HUES64 (cell line): ENCODE results near the gene ASF1B.

Experiments
- H3K27ac ChIP-seq: 2 replicates; pipeline ENCODE4 v1.7.0; 2013; ENCODE audit warnings: low read depth, low read length, inconsistent platforms
- H3K27me3 ChIP-seq: 2 replicates; pipeline ENCODE4 v1.6.1; 2013; ENCODE audit warnings: mild to moderate bottlenecking, low read length; ENCODE audit not compliant: insufficient read depth
- H3K36me3 ChIP-seq: 2 replicates; pipeline ENCODE4 v1.6.1; 2013; ENCODE audit warnings: mild to moderate bottlenecking, low read length; ENCODE audit not compliant: insufficient read depth
- H3K4me1 ChIP-seq: 2 replicates; pipeline ENCODE4 v1.6.1; 2013; ENCODE audit warnings: mild to moderate bottlenecking, low read length, moderate library complexity; ENCODE audit not compliant: insufficient read depth
- H3K4me3 ChIP-seq: 2 replicates; pipeline ENCODE4 v1.5.1; 2013; ENCODE audit warnings: mild to moderate bottlenecking, low read length, moderate library complexity
- H3K9ac ChIP-seq: 2 replicates; pipeline ENCODE4 v1.6.1; 2013; ENCODE audit warnings: mild to moderate bottlenecking, low read depth, low read length
- H3K9me3 ChIP-seq: 2 replicates; pipeline ENCODE4 v1.6.1; 2013; ENCODE audit warnings: low read depth, low read length; ENCODE audit not compliant: insufficient read depth
- WGBS: fragments of 150-250, 120-280 bp; methylation state at CpG from one replicate; pipeline ENCODE4 v1.1.7; 2013; ENCODE audit warnings: missing lambda C conversion rate; 5-methylcytosine and 5-hydroxymethylcytosine counted together

ASF1B gene

DNA sequence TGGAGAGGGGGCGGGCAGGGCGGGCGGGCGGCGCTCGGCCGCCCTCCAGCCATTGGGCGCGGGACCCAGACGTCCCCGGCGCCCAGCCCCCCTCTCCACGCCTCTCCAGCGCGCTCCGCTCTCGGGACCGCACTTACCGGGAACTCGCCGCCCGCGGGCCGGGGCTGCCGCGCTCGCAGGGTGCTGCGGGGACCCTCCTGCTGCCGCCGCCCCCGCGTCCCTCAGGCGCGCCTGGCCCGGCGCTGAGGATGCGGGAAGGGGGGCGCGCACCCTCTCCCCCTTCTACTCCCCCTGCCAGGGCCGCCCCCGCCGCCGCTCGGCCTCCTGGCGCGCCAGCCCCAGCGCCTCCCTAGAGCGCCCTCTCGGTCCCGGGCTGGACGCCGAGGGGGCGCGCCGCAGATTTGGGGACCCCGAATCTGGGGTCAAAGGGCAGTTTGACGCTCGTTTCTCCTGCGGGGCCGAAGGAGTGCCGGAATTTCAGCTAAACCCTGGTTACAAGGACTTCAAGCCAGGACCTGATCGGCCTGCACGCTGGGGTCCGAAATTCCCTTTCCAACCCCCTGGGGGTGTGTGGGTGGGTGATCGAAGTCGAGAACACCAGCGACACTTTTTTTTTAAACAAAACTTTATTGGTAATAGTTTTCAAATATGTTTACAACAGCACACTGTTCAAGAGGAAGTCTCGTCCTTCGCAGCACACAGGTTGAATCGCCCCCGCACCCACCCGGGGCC is 45.1 kb downstream of the ASF1B start:
- Histone ChIP-seq H3K9ac (peak overlapping the region; percentile 55), H3K9me3 (peaks cover 7% of the 10 kb centered on the region), H3K4me3 (peak overlapping the region; percentile 86), H3K4me1 (peaks cover 3% of the 10 kb centered on the region; the same call in 1 of the 2 replicates), H3K27ac (peak overlapping the region; percentile 83; the same call in 1 of the 2 replicates), H3K27me3 (peaks cover 6% of the 10 kb centered on the region), H3K36me3 (peaks cover 17% of the 10 kb centered on the region)
- WGBS: under 1% methylated on average over 67 of the region's 72 CpGs

DNA sequence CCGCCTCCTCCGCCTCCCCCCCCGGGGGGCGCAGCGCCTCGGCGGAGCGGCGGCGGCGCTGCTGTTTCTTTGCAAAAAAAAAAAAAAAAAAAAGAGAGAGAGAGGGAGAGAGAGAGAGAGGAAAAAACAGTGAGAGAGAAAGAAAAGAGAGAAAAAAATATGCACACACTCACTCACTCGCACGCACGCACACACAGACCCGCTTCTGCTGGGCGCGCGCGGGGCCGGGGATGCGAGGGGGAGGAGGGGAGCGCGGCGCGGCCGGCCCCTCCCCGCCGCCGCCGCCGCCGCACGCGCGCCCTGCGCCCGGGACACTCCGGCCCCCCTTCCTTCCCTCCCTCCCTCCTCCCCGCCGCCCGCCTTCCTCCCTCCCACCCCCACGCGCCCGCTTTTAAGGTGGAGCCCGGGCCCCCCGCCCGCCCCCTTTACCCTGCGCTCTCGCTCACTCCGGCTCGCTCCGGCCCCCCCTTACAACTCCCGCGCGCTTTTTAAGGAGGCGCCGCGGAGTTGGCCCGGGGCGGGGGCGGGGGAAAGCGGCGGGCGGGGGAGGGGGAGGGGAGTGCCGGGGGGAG is 45.8 kb downstream of the ASF1B start, which contains the start of gene SAMD1:
Gene SAMD1, minus strand, starts transcription at position 243 of the 572 bp plus-strand sequence.
- Histone ChIP-seq H3K36me3 (peaks cover 17% of the 10 kb centered on the region), H3K9ac (peak within 1 kb of the TSS; percentile 55), H3K4me3 (peak within 1 kb of the TSS; percentile 86), H3K27ac (peak within 1 kb of the TSS; percentile 83; the same call in 1 of the 2 replicates), H3K27me3 (peaks cover 6% of the 10 kb centered on the region), H3K9me3 (peaks cover 7% of the 10 kb centered on the region), H3K4me1 (peaks cover 3% of the 10 kb centered on the region; the same call in 1 of the 2 replicates)
- 0% methylated on average over 8 of the region's 65 CpGs for WGBS

DNA sequence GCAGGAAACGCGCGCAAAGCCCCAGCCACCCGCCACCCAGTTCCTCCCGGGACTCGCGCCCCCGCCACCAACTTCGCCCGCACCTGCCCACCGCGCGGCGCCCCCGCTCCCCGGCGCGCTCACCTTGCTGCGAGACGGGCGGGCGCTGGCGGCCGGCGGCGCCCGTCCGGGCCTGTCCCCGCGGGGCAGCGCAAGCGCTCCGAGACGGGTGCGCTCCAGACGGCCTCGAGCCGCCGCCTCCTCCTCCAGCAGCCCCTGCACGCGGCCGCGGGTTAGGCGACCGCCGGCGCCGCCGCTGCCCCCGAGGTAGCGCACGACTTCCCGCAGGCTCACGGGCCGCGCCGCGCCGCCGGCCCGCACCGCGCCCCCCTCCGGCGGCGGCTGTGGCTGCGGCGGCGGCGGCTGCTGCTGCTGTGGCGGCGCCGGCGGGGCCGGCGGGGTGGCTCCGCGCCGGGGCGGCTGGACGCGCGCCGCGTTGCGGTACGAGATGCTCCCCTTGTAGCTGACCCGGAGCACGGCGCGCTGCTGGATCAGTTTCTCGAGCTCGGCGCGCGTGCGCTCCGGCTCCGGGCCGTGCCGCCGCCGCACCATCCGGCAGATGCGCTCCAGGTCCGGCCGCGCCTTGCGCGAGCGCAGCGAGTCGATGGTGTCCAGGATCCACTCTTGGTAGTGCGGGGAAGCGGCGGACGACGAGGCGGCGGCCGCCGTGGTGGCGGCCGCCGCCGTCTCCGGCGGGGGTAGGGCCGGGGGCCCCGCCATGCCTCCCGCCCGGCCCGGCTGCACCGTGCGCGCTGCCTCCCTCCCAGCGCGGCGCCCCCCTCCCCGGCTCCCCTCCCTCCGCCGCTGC is 46.5 kb downstream of the ASF1B start:
- Histone ChIP-seq H3K36me3 (peaks cover 17% of the 10 kb centered on the region), H3K4me3 (peak overlapping the region; percentile 69), H3K9ac (0 out of 2 replicates have a peak overlapping the region, but pooled peaks have one; percentile 26), H3K4me1 (peaks cover 3% of the 10 kb centered on the region; the same call in 1 of the 2 replicates), H3K27me3 (peaks cover 6% of the 10 kb centered on the region), H3K9me3 (peaks cover 7% of the 10 kb centered on the region), H3K27ac (peak overlapping the region; percentile 79; the same call in 1 of the 2 replicates)
- WGBS: under 1% methylated on average over 135 of the region's 142 CpGs

DNA sequence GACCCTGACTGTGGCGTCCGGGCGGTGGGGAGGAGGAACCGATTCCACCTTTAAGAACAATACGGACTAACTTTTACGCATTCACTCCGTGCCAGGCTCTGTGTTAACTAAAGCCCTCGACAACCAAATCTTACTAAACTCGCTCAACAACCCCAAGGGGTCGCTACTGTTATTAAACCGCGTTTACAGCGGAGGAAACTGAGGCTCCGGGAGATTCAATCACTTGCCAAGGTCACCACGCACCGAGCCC is 47.1 kb downstream of the ASF1B start:
- H3K36me3 ChIP-seq: peaks cover 17% of the 10 kb centered on the region
- H3K9ac ChIP-seq: 0 out of 2 replicates have a peak overlapping the region, but pooled peaks have one; percentile 26
- peaks cover 3% of the 10 kb centered on the region; the same call in 1 of the 2 replicates for H3K4me1 ChIP-seq
- H3K27me3 ChIP-seq: peaks cover 6% of the 10 kb centered on the region
- WGBS: 15% methylated on average over 16 of the region's 16 CpGs
- H3K9me3 ChIP-seq: peaks cover 7% of the 10 kb centered on the region
- no peak overlapping the region for H3K27ac ChIP-seq
- peak overlapping the region; percentile 69 for H3K4me3 ChIP-seq

DNA sequence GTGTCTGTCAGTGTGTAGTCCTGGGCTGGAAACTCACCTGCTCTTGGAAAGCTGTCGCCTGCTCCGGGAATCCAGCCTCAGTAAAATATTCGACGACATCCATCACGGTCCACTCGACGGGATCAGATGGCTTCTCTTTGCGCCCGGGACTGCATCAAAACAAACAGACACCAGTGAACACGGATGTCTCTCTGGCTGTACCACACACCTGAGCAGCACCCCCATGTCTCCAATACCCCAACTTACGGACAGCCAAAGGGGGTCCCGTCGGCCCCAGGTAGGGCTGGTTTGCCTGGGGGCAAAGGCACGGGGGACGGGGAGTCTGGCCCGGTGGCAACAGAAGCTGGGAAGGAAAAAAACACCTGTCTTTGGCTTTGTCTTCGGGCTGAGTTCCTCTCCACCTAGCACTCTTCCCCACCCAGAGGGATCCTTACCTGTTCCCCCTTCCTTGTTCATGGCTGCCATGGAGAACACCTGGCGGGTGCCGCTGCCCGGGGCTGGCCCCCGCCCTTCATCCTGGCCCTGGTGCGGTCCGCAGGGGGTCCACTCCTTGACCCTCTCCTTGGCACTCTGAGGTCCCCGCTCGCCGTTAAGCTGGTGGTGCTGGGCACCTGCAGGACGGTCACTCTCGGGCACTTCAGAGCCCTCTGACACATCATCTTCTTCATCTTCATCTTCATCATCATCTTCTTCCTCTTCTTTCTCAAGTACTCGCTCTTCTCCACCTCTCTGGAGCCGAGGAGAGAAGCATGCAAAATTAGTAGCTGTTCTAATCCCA is 47.6 kb downstream of the ASF1B start:
- Histone ChIP-seq H3K4me3 (peak overlapping the region; percentile 69), H3K4me1 (peaks cover 3% of the 10 kb centered on the region; the same call in 1 of the 2 replicates), H3K27ac (no peak overlapping the region), H3K27me3 (peaks cover 6% of the 10 kb centered on the region), H3K9ac (no peak overlapping the region), H3K9me3 (peaks cover 7% of the 10 kb centered on the region), H3K36me3 (peaks cover 17% of the 10 kb centered on the region)
- 89% methylated on average over 30 of the region's 30 CpGs for WGBS

DNA sequence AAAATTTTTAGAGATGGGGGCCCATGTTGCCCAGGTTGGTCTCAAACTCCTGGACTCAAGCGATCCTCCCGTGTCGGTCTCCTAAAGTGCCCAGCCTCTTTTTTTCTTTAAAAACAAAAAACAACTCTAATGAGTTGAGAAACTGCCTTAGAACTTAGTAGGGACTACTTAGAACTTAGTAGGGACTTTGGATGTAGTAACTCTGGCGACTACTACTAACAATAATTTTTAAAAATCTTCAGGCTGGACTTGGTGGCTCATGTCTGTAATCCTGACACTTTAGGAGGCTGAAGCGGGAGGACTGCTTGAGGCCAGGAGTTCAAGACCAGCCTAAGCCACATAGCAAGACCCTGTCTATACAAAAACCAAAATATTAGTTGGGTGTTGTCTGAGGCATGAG is 50.3 kb downstream of the ASF1B start:
- H3K27ac ChIP-seq: no peak overlapping the region
- H3K27me3 ChIP-seq: peaks cover 6% of the 10 kb centered on the region
- peak overlapping the region; percentile 47; the same call in 1 of the 2 replicates for H3K4me3 ChIP-seq
- H3K4me1 ChIP-seq: peaks cover 3% of the 10 kb centered on the region; the same call in 1 of the 2 replicates
- 85% methylated on average over 5 of the region's 5 CpGs for WGBS
- peaks cover 17% of the 10 kb centered on the region for H3K36me3 ChIP-seq
- H3K9ac ChIP-seq: no peak overlapping the region
- no peaks in the 10 kb centered on the region for H3K9me3 ChIP-seq

DNA sequence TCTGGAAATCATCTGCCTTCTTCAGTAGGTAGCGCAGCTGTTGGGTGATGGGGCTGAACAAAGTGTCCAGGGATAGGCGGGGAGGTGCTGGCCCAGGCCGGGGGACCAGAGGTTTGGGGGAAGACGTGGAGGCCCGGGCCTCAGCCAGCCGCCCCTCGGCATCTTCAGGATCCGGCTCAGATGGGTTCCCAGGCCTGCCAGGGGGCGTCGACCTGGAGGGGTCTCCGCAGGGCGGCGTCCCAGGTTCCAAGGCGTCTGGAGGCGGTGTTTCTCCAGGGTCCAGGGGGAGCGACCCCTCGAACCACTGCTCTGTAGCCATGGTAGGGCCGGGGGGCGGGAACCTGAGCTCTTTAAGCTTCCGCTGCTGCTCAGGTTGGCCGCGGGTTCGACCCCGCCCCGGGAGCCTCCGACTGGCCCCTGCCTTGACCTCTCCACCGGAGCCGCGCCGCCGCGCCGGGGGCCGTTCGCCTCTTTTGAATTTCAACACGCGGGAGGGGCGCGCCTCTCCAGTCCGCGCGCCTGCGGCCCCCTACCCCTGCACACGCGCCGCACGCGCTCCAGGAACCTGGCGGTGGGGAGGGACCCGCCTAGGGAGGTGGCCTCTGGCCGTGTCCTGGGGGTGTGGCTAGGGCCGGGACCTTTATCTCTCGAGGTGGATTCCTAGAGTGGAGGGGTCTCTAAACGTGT is 50.9 kb downstream of the ASF1B start, which contains the start of gene C19orf67:
Gene C19orf67, minus strand, starts transcription at position 475 of the 687 bp plus-strand sequence. Its CDS starts 156 bp downstream, at position 319.
- WGBS: 66% methylated on average over 54 of the region's 54 CpGs
- Histone ChIP-seq H3K36me3 (peaks cover 17% of the 10 kb centered on the region), H3K9me3 (no peaks in the 10 kb centered on the region), H3K9ac (no peak within 1 kb of the TSS; the same call in 1 of the 2 replicates), H3K27ac (no peak within 1 kb of the TSS), H3K27me3 (peaks cover 6% of the 10 kb centered on the region), H3K4me1 (peaks cover 3% of the 10 kb centered on the region; the same call in 1 of the 2 replicates), H3K4me3 (peak within 1 kb of the TSS; percentile 47)

DNA sequence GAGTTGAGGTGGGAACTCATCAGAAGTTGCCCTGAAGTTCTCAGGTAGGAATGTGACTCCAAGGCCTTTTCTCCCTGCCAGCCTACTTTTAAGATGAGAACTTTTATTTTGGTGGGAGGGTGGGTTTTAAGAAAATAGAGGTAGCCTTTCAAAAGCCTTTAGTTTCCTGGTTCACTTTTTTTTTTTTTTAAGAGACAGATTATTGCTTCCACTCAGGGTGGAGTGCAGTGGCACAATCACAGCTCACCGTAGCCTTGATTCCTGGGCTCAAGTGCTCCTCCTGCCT is 53.8 kb downstream of the ASF1B start:
- no peak overlapping the region for H3K27ac ChIP-seq
- H3K9me3 ChIP-seq: no peaks in the 10 kb centered on the region
- 54% methylated on average over 1 of the region's 1 CpG for whole genome bisulfite sequencing
- peaks cover 2% of the 10 kb centered on the region; the same call in 1 of the 2 replicates for H3K27me3 ChIP-seq
- H3K36me3 ChIP-seq: peaks cover 4% of the 10 kb centered on the region; the same call in 1 of the 2 replicates
- no peaks in the 10 kb centered on the region for H3K4me1 ChIP-seq
- H3K4me3 ChIP-seq: no peak overlapping the region
- no peak overlapping the region for H3K9ac ChIP-seq

DNA sequence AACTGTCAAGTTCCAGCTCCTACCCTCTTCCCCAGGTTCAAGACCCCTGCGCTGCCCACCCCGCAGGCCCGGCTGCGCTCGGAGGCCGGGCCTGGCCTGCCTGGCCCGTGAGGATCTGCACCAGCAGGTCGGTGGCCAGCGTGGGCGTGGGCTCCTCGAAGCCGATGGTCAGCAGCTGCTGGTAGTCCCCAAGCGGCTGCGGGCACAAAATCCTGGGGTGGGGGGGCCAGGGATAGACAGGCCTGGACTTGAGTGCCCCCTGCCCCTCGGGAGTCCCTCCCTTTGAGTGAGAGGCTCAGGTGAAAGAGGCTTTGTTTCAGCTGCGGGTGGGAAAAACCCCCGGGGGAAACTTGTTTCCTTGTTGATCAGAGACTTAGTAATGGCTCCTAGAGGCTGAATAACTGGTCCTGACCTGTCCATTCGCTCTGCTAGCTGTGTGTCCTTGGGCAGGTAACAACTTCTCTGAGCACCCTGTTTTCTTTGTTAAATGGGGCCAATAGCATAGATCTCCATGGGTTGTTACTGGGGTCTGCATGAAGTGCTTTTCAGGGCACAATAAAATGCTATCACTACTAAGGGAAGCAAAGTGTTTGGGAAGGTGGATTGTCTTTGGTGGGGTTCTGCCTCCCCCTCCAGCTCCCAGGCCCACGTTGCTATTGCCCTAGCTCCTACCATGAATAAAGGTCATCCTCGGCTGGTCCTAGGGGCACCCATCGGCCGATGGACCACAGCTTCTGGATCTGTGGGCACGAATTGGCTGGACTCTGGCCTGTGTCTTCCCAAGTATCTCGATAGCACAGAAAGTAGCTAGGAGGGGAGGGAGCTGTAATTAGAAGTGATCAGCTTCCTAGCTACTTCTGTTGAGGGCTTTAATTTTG is 54.4 kb downstream of the ASF1B start:
- no peak overlapping the region for H3K27ac ChIP-seq

More for the DNA sequence above, 54.4 kb downstream of the ASF1B start:
- H3K9me3 ChIP-seq: no peaks in the 10 kb centered on the region
- H3K9ac ChIP-seq: peak overlapping the region; percentile 46
- no peaks in the 10 kb centered on the region for H3K4me1 ChIP-seq
- peak overlapping the region; percentile 73 for H3K4me3 ChIP-seq
- peaks cover 2% of the 10 kb centered on the region; the same call in 1 of the 2 replicates for H3K27me3 ChIP-seq
- 35% methylated on average over 24 of the region's 24 CpGs for WGBS
- H3K36me3 ChIP-seq: no peaks in the 10 kb centered on the region
